Transverse colon (tissue), 4 donors: ENCODE measurements around the gene TROAP.

Experiments used
- POLR2A ChIP-seq: fragments of 450-650 bp; IDR thresholded peaks from one replicate; pipeline ENCODE4 v1.6.1; 2016; ENCODE audit warnings: antibody characterized with exemption, mild to moderate bottlenecking, moderate library complexity
- POLR2AphosphoS5 ChIP-seq, 3 donors: sonication (generic); formaldehyde crosslinking; IDR thresholded peaks; one replicate each; pipeline ENCODE4 v1.6.1; 2016; ENCODE audit warnings: antibody characterized with exemption in 3 of 3
- TF ChIP-seq, protein P1 (sequence below), 5 experiments: fragments of 200-600 bp in 3 of 5; fragments of 450-650 bp in 2 of 5; sonication (generic) in 3 of 5; IDR thresholded peaks; 1 replicate in 2 of 5; 2 replicates in 3 of 5; pipeline ENCODE4 v1.5.1; 2016 to 2017; ENCODE audit warnings: antibody characterized with exemption in 5 of 5, inconsistent platforms in 3 of 5, mild to moderate bottlenecking in 2 of 5, moderate library complexity in 1 of 5

DNA sequence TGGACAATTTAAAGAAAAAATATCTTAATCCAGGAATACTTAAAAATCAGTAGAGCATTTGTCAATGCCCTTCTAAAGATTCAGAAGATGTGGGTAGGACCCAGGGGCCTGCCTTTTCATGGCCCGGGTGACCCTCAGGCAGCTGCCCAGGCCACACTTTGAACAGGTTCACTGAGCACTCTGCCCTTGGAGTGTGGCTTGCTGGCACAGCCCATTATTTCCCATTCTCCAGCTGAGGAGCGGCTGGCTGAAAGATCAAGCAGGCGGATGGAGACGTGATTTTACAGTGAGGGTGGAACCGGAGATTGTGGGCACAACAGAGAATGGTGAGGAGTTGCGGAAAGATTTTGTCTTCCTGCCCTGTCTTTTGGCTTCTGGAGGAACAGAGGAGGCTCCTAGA lies 35.2 kb upstream of the TROAP start:
- TF ChIP-seq, protein P1, sequence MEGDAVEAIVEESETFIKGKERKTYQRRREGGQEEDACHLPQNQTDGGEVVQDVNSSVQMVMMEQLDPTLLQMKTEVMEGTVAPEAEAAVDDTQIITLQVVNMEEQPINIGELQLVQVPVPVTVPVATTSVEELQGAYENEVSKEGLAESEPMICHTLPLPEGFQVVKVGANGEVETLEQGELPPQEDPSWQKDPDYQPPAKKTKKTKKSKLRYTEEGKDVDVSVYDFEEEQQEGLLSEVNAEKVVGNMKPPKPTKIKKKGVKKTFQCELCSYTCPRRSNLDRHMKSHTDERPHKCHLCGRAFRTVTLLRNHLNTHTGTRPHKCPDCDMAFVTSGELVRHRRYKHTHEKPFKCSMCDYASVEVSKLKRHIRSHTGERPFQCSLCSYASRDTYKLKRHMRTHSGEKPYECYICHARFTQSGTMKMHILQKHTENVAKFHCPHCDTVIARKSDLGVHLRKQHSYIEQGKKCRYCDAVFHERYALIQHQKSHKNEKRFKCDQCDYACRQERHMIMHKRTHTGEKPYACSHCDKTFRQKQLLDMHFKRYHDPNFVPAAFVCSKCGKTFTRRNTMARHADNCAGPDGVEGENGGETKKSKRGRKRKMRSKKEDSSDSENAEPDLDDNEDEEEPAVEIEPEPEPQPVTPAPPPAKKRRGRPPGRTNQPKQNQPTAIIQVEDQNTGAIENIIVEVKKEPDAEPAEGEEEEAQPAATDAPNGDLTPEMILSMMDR (IDR thresholded peaks at IDR 0.05), result no peak
- TF ChIP-seq POLR2A, result no peak
- TF ChIP-seq POLR2AphosphoS5 (IDR thresholded peaks at IDR 0.05), result no peak
